ENCODE data around the gene TMEM39B. TPM values are rescaled to one million over a fixed set of nuclear protein-coding genes. Genes with fewer than 3 reads are reported as not detected.

Gene TMEM39B
- polyA plus RNA-seq, 3 donors from 2014 or later, result 0.94 to 2.3 (median 2.0) TPM

Other genes with a start within 250 kb of the TMEM39B start
- 100 to 1,000 TPM; 300 to 552 (median 460) TPM for gene PTP4A2, start 134.6 kb upstream of the TMEM39B start, polyA plus RNA-seq
- 100 to 1,000 TPM in 1 of 3 donors, 10 to 100 TPM in 2; 74.0 to 121 (median 86.1) TPM for gene KHDRBS1, start 59.1 kb upstream of the TMEM39B start, polyA plus RNA-seq
- gene KPNA6, start 35.1 kb downstream of the TMEM39B start, polyA plus RNA-seq, result 10 to 100 TPM; 20.7 to 36.8 (median 21.2) TPM
- 10 to 100 TPM; 14.5 to 33.4 (median 18.5) TPM for gene TXLNA, start 106.7 kb downstream of the TMEM39B start, polyA plus RNA-seq
- gene CCDC28B, start 127.7 kb downstream of the TMEM39B start, polyA plus RNA-seq, result 10 to 100 TPM; 61.2 to 67.1 (median 65.5) TPM
- gene IQCC, start 132.7 kb downstream of the TMEM39B start, polyA plus RNA-seq, result under 1 TPM in 2 of 3 donors, not detected in 1; 0.29 to 0.85 TPM
- not detected for gene DCDC2B, start 136.2 kb downstream of the TMEM39B start, polyA plus RNA-seq
- 10 to 100 TPM in 1 of 3 donors, 1 to 10 TPM in 2; 6.7 to 14.3 (median 9.8) TPM for gene TMEM234, start 149.4 kb downstream of the TMEM39B start, polyA plus RNA-seq
- 100 to 1,000 TPM; 189 to 313 (median 197) TPM for gene EIF3I, start 149.5 kb downstream of the TMEM39B start, polyA plus RNA-seq
- under 1 TPM in 2 of 3 donors, not detected in 1; 0.28 to 0.53 TPM for gene FAM167B, start 174.3 kb downstream of the TMEM39B start, polyA plus RNA-seq
- 1,000 to 10,000 TPM in 1 of 3 donors, 100 to 1,000 TPM in 2; 561 to 1,013 (median 704) TPM for gene LCK, start 178.3 kb downstream of the TMEM39B start, polyA plus RNA-seq
- gene HDAC1, start 219.1 kb downstream of the TMEM39B start, polyA plus RNA-seq, result 100 to 1,000 TPM; 151 to 195 (median 169) TPM